HEK293 (cell line): ENCODE measurements around the gene MRGPRX1.

Source experiments
- CTCF ChIA-PET: fragments of 350-600 bp; formaldehyde crosslinking; extraction: SDS; loops from one replicate; lab custom pipeline; 2021; ENCODE audit warnings: antibody characterized with exemption; lab: Yijun Ruan, JAX
- POLR2A ChIA-PET: fragments of 300-600 bp; formaldehyde crosslinking; extraction: SDS; loops from one replicate; lab custom pipeline; 2020; ENCODE audit warnings: antibody characterized with exemption, inconsistent platforms; lab: Yijun Ruan, JAX
- H3K27ac ChIP-seq: fragments of 200-500 bp; sonication (Bioruptor generic); 2 replicates; pipeline ENCODE4 v1.5.1; 2014; ENCODE audit warnings: low read depth, low read length, control low read depth, inconsistent platforms; ENCODE audit errors: extremely low read depth
- H3K36me3 ChIP-seq, 2 experiments: fragments of 200-500 bp in 1 of 2; sonication (Bioruptor generic) in 1 of 2; 1 replicate in 1 of 2; 2 replicates in 1 of 2; pipeline ENCODE4 v1.5.1; 2014 to 2017; ENCODE audit warnings: inconsistent platforms in 2 of 2, low read length in 2 of 2; ENCODE audit not compliant: control insufficient read depth in 2 of 2, insufficient read depth in 1 of 2
- H3K4me1 ChIP-seq: fragments of 200-500 bp; sonication (Bioruptor generic); 2 replicates; pipeline ENCODE4 v1.5.1; 2014; ENCODE audit warnings: mild to moderate bottlenecking, low read length, inconsistent platforms; ENCODE audit not compliant: control insufficient read depth, insufficient read depth
- H3K4me3 ChIP-seq: 2 replicates; pipeline ENCODE4 v1.5.1; 2011; ENCODE audit warnings: low read depth, mild to moderate bottlenecking, control low read depth, low read length, moderate library complexity
- H3K9me3 ChIP-seq: fragments of 200-500 bp; sonication (Bioruptor generic); 2 replicates; pipeline ENCODE4 v1.5.1; 2014; ENCODE audit warnings: low read depth, low read length, inconsistent platforms; ENCODE audit not compliant: control insufficient read depth, insufficient read depth
- ZNF169 ChIP-seq: fragments of 450-650 bp; formaldehyde crosslinking; IDR thresholded peaks from 2 replicates; pipeline ENCODE4 v1.5.1; 2016; ENCODE audit warnings: missing biosample characterization, missing genetic modification characterization
- ZNF366 ChIP-seq: fragments of 450-650 bp; formaldehyde crosslinking; conservative IDR thresholded peaks from 2 replicates; pipeline ENCODE4 v1.5.1; 2016; ENCODE audit warnings: missing biosample characterization, missing genetic modification characterization
- ZNF416 ChIP-seq: fragments of 450-650 bp; formaldehyde crosslinking; IDR thresholded peaks from 2 replicates; pipeline ENCODE4 v1.5.1; 2016; ENCODE audit warnings: missing biosample characterization, missing genetic modification characterization
- ZNF768 ChIP-seq: fragments of 450-650 bp; formaldehyde crosslinking; IDR thresholded peaks from 2 replicates; pipeline ENCODE4 v1.5.1; 2018; ENCODE audit warnings: missing biosample characterization, mild to moderate bottlenecking, missing genetic modification characterization

Gene MRGPRX1

DNA sequence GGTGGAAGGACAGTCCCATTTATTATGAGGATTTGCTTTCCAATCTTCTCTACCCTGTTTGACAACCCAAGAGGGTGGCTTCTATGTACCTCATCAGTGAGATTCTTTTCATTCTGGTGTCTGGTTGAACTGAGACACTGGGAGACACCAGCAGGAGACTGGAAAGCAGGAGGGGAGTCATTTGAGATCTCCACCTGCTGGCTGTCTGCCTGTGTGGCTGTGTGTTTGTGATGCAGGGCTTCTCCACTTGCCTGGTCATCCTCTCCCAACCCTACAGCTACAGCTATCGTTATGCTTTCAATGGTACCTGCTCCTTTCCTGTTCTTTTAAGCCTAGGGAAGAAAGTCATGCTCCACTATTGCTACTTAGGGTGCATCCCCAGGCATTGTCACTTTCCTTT is 48.6 kb downstream of the MRGPRX1 start:
- TF ChIP-seq ZNF366 (tag by site-specific recombination) (no peak), ZNF416 (no peak), ZNF169 (tag by site-specific recombination) (no peak), ZNF768 (no peak)
- TF ChIP-seq, all 188 proteins: peak for 0
- H3K36me3 ChIP-seq, result no peaks in the 10 kb centered on the region
- H3K27ac ChIP-seq, result no peak overlapping the region
- no peak overlapping the region for H3K4me3 ChIP-seq
- CTCF ChIA-PET, result no interaction called here
- no peaks in the 10 kb centered on the region for H3K4me1 ChIP-seq
- H3K9me3 ChIP-seq, result no peaks in the 10 kb centered on the region
- POLR2A ChIA-PET, result no interaction called here
